ENCODE results near the gene ETFBKMT. TPM values are rescaled to one million over a fixed set of nuclear protein-coding genes. Genes with fewer than 3 reads are reported as not detected.
"Not testable (repeated sequence)": the region's sequence is repeated elsewhere in the genome, so short reads cannot be mapped to it uniquely, and the experiment has no call there.

ETFBKMT gene
- polyA plus RNA-seq, 3 donors: 4.8 to 5.3 (median 5.2) TPM

DNA sequence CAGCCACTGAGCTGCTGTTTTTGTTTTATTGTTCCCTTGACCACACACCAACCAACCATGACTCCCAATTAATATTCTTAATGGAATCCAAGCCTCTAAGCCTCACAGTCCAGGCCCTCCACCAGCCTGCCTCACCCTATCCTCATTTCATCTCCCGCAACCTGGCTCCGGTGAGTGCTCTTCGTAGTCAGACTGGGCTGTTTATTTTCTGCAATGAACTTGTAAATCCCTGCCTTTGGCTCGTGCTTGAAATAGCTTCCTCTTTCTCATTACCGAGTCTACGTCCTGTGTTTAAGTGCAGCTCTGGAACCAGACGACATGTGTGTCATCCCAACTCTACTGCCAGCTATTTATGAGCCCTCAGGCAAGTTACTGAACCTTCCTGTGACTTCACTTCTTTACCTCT, 12.4 kb upstream of the ETFBKMT start:
- peak in 3 of 11 donors; percentile 43 to 67 (median 47) for DNase-seq (ENCODE audit: extremely low read depth in 1 of 11, low read depth in 9 of 11, low spot score in 4 of 11)

DNA sequence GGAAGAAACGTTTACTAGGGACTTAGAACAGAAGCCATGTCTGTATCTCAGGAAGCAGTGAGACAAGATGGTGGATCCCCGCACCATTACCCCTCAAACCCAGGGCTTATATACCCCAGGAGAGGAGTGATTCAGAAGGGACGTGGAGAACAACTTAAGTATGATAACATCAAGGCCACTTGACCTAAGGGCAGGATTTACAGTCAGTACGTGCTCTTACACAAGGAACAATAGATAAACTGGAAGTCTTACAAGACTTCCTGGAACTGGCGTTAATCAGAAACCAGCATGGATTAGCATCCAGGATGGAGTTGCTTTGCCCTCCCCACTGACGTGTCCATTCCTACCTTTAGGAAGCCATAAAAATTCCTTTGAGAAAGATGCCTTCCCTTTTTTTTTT, 8.6 kb upstream of the ETFBKMT start:
- DNase-seq (ENCODE audit: extremely low read depth in 1 of 11, low read depth in 9 of 11, low spot score in 4 of 11): peak in 1 of 11 donors; percentile 15

DNA sequence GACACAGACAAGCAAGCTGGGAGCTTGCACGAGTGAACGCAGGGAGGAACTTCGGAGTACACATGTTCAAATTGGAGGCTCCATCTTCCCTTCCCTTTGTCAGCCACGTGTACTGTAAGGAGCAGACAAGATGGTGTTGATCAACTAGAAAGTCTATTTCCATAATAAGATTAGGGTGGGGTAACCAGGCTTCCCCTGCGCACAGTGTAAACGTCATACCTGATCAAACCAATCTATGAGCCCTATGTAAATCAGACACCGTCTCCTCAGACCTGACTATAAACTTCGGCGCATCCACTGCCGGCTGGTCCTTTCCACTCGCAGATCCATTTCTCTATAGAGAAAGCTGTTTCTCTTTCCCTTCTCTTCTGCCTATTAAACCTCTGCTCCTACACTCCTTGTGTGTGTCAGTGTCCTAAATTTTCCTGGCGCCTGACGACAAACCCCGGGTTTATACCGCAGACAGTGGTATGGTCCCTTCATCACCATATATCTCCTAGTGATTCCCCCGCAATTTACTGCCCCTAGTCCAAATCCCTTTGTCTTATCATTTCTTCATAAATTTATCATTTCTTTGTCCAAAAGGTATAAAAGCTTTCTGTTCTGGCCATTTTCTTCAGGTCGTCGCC, 7.5 kb upstream of the ETFBKMT start:
- DNase-seq (ENCODE audit: extremely low read depth in 1 of 11, low read depth in 9 of 11, low spot score in 4 of 11): no peak

DNA sequence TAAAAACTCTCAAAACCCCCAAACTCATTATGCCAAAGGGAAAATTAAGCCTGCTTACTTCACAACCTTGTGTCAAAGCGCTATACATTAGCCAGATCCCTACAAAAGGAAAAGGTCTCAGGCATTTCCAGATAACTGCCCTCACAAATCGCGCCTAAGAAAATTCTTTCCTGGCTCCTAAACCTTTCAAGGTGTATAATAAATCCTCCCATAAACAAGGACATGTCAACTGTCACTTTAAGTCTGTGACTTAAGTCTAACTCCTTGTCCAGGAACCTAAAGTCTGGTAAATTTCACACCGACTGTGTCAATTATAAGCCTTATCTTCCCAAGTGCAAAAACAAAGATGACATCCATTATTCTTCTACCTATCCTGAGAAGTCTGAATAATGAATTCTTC, 4.3 kb upstream of the ETFBKMT start:
- no peak for DNase-seq (ENCODE audit: extremely low read depth in 1 of 11, low read depth in 9 of 11, low spot score in 4 of 11)

DNA sequence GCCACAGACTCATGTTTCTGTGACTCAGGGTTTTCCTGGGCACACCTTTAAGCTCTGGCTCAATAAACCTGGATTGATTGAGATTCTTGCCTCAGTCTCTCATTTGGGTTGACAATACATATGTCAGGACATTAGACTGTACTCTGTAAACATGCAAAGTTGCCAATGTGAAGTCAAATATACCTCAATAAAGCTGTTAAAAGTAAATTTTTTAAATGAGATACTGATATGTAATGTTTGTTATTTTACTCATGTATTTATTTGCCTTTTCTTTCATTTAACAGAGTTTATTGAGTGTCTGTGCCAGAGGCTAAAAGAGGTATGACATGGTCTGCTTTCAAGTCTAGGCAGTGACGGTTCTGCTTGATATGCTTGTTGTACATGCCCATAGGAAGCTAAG, 3.7 kb upstream of the ETFBKMT start:
- DNase-seq (ENCODE audit: extremely low read depth in 1 of 11, low read depth in 9 of 11, low spot score in 4 of 11): no peak

DNA sequence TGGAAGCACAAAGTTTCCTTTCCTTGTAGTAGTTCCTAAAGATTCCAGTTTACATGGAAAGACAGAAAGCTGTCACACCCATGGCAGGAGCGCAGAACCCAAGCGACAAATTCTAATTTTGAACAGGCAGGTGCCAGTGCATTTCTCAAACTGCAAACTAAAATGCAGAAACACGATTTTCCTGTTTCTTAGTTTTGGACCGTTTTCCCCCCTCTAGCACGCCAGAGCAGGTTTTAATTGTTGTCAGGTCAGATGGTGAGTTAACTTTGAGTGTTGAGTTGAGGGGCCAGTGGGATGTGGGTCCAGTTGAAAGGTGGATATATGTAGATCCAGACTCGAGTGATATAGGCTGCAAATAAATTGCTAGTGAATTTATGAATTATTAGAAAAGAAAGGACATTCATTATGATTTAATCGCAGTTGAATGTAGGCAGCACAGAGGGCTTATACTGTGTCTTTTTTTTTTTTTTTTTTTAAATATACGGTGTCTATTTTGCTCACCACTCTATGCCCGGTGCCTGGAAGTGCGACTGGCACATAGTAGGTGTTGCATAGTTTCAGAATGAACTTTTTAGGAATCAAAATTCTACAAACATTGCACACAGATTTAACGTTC, 909 bp upstream of the ETFBKMT start:
- no peak for DNase-seq (ENCODE audit: extremely low read depth in 1 of 11, low read depth in 9 of 11, low spot score in 4 of 11)

DNA sequence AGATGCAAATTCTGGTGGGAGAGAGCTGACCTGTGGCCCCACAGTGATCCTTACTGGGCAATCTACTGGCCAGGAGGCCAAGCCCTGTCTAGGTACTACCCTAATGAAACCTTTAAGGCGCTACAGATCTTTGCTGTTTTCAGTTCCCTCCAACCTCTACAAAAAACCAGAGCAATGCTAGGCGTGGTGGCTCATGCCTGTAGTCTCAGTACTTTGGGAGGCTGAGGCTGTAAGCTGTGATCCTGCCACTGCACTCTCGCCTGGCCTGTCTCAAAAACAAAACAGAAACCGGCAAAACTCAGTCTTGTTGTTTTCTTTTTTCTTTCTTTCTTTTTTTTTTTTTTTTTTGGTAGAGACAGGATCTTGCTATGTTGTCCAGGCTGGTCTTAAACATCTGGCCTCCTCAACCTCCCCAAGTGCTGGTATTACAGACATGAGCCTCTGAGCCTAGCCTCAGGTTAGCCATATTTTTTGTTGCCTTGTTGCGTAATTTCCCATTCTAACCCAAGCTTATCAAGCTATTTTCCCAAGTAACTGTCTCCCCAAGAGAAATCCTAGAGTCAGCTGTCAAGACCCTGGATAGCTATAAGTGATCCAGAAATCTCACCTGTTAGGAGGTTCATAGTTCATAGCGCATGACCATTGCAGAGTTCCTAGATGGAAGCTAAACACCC, 2.8 kb downstream of the ETFBKMT start:
- no peak for DNase-seq (ENCODE audit: extremely low read depth in 1 of 11, low read depth in 9 of 11, low spot score in 4 of 11)

DNA sequence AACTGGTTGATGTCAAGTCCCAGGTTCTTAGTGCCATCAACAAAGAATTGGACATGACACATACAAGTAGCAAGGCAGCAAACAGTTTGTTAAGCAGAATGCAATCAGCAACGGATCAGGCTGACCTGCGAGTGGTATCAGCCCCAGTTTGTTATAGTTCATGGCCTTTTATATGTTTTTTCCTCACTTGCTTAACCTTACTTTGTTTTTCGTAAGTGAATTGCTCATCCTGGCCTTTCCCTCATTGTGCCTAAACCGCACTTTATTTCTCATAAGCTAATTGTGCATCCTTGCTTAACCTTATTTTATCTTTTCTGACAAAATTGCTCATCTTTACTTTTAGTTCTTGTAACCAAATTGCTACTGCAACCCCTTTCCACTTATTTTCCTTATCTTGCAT, 4.1 kb downstream of the ETFBKMT start:
- no peak for DNase-seq (ENCODE audit: extremely low read depth in 1 of 11, low read depth in 9 of 11, low spot score in 4 of 11)

DNA sequence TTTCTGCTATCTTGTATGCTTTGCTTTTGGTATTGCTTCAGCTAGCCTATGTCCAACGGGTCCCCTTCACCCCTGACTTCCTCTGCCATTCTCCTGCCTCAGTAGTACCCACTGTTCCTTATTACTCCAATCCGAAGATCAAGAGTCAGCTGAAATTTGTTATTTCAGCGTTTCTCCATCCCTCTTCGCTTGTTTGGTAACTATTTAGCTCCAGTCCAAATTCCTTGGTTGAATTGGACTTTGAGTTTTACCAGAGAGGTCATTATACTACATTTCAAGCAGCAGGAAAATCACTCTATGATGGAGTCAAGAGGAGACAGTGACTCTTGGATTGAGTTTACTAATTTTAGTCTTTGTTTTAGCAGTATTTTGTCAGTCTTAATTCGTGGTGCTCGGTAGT, 4.5 kb downstream of the ETFBKMT start:
- no peak for DNase-seq (ENCODE audit: extremely low read depth in 1 of 11, low read depth in 9 of 11, low spot score in 4 of 11)

DNA sequence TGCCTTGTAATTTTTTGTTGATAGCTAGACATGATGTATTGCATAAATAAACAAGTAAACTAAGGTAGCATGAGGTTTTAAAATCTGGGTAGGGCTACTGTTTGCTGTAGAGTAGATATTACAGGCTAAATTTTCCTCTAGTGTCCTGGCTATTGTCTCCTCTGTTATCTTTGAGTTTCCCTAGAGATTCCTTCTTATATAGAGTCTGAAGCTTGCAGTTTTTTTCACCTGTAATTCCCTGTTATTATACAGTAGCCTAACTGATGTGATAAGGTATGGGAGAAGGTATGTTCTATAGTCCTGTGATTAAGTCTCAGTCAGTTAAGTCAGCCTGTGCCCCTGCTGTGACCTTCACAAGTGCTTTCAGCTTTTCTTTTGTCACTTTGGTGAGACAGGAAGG, 9.5 kb downstream of the ETFBKMT start:
- DNase-seq (ENCODE audit: extremely low read depth in 1 of 11, low read depth in 9 of 11, low spot score in 4 of 11): no peak

DNA sequence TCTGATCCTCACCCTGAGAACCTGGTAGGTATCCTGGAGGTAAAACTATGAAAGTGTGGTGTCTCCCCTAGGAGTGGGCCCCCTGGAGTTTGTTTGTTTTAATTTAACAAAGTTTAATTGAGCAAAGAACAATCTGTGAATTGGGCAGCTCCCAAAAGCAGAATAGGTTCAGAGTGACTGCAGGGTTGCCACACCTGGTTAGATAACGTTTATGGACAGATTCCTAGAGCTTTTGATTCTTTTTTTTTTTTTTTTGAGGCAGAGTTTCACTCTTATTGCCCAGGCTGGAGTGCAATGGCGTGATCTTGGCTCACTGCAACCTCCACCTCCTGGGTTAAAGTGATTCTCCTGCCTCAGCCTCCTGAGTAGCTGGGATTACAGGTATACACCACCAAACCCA, 10.1 kb downstream of the ETFBKMT start:
- not testable (repeated sequence) for DNase-seq (ENCODE audit: extremely low read depth in 1 of 11, low read depth in 9 of 11, low spot score in 4 of 11)

DNA sequence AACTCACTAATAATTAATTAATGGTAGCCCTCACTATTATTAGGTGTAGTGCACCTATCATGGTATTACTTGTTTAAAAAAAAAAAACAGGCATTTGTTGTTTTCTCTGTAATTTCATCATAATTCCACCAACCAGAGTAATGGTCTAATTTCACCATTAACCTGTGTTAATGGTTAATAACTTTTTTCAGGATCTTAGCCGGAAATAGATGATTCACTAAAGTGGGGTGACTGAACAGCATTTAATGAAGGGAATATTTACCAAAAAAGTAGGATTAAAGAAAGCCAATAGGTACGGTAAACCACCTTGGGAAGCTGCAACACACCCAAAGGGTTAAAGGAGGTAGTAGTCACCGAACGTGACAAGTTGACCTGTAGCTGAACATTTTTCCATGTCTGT, 13.0 kb downstream of the ETFBKMT start:
- no peak for DNase-seq (ENCODE audit: extremely low read depth in 1 of 11, low read depth in 9 of 11, low spot score in 4 of 11)

DNA sequence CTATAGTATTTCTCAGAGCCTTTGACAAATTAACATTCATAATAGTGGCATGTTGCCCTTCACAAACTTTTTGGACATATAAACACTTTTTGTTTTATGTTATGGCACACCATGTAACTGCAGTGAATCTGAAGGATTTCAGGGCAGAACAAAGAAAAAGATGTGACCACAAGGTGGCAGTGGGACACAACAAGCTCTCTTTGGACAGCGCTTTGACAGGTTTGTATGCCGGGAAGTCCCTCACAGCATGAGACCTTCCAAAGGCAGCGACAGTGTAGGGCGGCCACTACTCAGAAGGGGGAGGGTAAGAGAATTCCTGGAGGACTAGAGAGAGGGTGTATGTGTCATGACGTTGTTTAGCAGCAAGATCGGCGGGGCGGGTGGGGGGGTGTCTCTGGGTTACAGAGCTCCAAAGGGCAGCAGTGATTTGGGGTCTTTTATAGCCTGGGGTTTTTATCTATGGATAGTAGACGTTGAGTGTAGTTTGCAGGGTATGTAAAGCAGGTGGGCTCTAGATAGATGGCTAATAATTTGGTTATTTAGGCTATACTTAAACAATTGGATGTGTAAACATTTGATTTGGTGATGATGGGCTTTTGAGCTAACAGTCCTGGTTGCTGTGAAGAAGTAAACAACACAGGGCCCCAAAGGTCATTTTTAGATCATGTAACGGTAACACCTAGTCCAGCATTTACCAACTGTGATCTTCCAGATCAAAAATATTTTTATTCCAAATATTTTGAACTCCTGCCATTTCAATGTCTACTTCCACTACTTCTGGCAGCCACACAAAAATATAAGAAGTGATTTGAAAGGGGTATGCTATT, 22.9 kb downstream of the ETFBKMT start:
- DNase-seq (ENCODE audit: extremely low read depth in 1 of 11, low read depth in 9 of 11, low spot score in 4 of 11): peak in 8 of 11 donors; percentile 31 to 55 (median 44)

DNA sequence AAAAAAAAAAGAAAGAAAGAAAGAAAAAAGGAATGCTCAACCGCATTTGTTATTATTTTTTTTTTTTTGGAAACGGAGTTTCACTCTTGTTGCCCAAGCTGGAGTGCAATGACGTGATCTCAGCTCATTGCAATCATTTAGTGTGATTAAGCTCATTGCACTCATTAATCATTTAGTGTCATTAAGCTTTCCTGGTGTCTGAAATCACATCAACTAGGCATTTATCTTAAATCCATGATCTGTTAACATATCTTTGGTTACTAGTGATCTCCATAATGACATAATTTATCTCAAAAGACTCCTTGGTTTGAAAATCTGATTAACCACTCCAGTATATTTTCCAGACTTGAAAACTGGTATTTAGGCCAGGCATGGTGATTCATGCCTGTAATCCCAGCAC, 26.3 kb downstream of the ETFBKMT start:
- DNase-seq (ENCODE audit: extremely low read depth in 1 of 11, low read depth in 9 of 11, low spot score in 4 of 11): no peak

DNA sequence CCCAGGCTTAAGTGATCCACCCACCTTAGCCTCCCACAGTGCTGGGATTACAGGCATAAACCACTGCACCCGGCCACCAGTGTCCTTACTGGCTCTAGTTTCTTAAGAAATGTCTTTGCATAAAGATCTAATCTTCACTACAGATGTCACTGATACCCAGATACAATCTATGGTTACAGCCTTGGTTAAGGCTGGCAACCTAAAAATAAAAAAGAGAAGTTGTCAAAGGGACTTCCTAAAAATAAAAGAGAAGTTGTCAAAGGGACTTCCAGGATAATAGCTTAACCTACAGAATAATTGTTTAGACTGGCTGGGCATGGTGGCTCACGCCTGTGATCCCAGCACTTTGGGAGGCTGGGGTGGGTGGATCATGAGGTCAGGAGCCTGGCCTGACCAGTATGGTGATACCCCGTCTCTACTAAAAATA, 27.6 kb downstream of the ETFBKMT start:
- no peak for DNase-seq (ENCODE audit: extremely low read depth in 1 of 11, low read depth in 9 of 11, low spot score in 4 of 11)

DNA sequence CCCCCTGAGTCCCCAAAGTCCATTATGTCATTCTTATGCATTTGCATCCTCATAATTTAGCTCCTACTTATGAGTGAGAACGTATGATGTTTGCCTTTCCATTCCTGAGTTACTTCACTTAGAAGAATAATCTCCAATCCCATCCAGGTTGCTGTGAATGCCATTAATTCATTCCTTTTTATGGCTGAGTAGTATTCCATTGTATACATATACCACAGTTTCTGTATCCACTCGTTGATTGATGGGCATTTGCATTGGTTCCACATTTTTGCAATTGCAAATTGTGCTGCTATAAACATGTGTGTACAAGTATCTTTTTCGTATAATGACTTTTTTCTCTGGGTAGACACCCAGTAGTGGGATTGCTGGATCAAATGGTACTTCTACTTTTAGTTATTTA, 30.4 kb downstream of the ETFBKMT start:
- not testable (repeated sequence) for DNase-seq (ENCODE audit: extremely low read depth in 1 of 11, low read depth in 9 of 11, low spot score in 4 of 11)

DNA sequence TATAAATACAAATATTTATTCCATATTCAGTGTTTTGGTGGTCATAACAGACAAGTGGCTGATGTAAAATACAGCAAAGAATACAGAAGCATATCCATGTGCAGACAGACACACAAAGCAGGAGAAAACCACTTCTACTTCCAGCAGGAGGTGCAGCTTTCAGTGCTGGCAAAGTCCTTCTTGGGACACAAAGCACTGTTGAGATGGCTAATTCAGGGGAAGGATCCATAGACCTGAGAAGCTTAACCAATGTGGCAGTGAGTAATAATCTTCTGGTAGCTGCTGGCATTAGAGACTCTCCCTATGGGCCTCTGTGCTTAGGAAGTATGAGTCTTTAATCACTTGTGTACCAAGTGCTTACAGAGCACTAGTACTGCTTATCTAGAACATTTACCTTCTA, 42.6 kb downstream of the ETFBKMT start:
- DNase-seq (ENCODE audit: extremely low read depth in 1 of 11, low read depth in 9 of 11, low spot score in 4 of 11): no peak

DNA sequence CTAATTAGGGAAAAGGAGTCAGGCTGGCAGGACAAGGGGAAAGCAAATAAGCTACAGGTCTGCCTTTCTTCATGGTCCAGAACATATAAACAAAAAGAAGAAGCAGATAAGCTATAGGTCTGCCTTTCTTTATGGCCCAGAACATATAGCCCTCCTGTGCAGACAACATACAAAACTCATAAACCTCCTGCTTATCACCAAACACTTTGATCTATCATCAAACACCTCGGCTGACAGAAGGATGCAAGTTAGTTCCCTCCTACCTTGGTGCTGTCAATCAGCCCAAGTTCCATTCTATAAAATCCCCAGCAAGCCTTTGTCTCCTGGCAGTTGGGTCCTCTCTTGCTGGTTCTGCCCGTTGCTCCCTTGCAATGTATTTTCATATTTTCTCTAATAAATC, 46.1 kb downstream of the ETFBKMT start:
- DNase-seq (ENCODE audit: extremely low read depth in 1 of 11, low read depth in 9 of 11, low spot score in 4 of 11): no peak

DNA sequence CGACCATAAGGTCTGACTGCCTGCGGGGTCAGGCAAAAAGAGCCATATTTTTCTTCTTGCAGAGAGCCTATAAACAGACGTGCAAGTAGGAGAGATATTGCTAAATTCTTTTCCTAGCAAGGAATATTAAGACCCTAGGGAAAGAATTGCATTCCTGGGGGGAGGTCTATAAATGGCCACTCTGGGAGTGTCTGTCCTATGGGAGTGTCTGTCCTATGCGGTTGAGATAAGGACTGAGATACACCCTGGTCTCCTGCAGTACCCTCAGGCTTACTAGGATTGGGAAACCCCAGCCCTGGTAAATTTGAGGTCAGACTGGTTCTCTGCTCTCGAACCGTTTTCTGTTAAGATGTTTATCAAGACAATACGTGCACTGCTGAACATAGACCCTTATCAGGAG, 48.6 kb downstream of the ETFBKMT start:
- not testable (repeated sequence) for DNase-seq (ENCODE audit: extremely low read depth in 1 of 11, low read depth in 9 of 11, low spot score in 4 of 11)

Data from renal cortex interstitium (tissue), 11 donors.